ENCODE measurements around the gene MYRFL.
"Not testable (repeated sequence)": the region's sequence is repeated elsewhere in the genome, so short reads cannot be mapped to it uniquely, and the experiment has no call there.

The MYRFL gene

DNA sequence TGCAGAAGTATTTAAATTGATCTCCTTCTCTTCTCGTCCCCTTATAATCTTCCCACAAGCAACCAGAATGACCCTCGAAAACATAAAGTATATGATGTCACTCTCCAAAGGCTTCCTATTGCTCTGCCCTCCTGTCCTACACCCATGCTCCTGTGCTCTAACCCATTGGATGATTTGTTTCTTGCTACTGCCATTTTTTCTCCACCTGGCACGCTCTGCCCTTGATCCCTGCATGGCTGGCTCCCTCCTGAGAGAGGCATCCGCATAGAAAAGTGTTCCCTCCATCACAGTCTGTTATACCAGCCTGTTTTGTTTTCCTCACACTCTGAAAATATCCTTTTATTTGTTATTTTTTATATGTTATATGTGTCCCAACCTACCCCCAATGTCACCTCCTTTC, 19.8 kb downstream of the MYRFL start:
- Histone ChIP-seq H3K4me1 (ENCODE audit: control insufficient read depth, low read depth, low read length) (no peaks in the 10 kb centered on the region), H3K27ac (ENCODE audit: low read length) (no peak overlapping the region), H3K27me3 (ENCODE audit: control insufficient read depth, insufficient read depth, low read length) (no peaks in the 10 kb centered on the region), H3K4me3 (ENCODE audit: low read length) (no peak overlapping the region), H3K36me3 (ENCODE audit: control insufficient read depth, low read depth, low read length) (no peaks in the 10 kb centered on the region), H3K9ac (ENCODE audit: low read length) (no peak overlapping the region), H3K9me3 (ENCODE audit: control insufficient read depth, low read depth, low read length) (no peaks in the 10 kb centered on the region)

DNA sequence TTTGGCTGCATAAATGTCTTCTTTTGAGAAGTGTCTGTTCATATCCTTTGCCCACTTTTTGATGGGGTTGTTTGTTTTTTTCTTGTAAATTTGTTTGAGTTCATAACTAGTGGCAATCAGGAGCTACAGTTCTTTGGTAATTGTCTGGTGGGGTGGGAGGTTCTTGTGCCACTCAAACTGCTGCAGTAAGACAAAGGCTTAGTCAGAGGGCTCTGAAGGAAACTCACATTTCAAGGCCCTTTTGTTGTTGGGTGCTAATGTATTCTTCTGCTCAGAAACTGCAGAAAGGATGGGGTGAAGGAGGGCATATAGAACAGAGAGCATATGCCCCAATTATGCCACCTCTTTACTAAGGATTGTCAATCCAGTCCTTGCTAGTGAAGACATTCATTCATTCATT, 21.9 kb downstream of the MYRFL start:
- Histone ChIP-seq H3K9me3 (ENCODE audit: control insufficient read depth, low read depth, low read length) (peaks cover 3% of the 10 kb centered on the region), H3K4me3 (ENCODE audit: low read length) (no peak overlapping the region), H3K27ac (ENCODE audit: low read length) (no peak overlapping the region), H3K4me1 (ENCODE audit: control insufficient read depth, low read depth, low read length) (no peaks in the 10 kb centered on the region), H3K27me3 (ENCODE audit: control insufficient read depth, insufficient read depth, low read length) (no peaks in the 10 kb centered on the region), H3K9ac (ENCODE audit: low read length) (no peak overlapping the region), H3K36me3 (ENCODE audit: control insufficient read depth, low read depth, low read length) (no peaks in the 10 kb centered on the region)

DNA sequence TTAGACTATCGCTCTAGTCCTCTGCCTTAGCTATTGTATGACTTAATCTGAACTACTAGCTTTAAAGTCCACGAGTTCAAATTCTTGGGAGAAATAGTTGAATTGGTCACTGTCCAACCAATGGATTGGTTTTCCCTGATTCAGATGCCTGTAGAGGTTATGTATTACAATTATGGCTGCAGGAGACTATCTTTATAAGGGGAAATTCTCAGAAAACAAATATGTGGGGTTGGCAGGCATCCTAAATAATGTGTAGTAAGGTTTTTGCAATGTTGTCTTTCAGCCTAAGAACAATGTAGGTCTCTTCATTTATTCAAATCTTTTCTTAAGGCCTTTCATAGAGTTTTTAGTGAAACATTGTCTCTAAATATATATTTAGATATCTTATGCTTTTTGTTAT, 26.9 kb downstream of the MYRFL start:
- Histone ChIP-seq H3K27ac (ENCODE audit: low read length) (no peak overlapping the region), H3K9me3 (ENCODE audit: control insufficient read depth, low read depth, low read length) (peaks cover 11% of the 10 kb centered on the region)

DNA sequence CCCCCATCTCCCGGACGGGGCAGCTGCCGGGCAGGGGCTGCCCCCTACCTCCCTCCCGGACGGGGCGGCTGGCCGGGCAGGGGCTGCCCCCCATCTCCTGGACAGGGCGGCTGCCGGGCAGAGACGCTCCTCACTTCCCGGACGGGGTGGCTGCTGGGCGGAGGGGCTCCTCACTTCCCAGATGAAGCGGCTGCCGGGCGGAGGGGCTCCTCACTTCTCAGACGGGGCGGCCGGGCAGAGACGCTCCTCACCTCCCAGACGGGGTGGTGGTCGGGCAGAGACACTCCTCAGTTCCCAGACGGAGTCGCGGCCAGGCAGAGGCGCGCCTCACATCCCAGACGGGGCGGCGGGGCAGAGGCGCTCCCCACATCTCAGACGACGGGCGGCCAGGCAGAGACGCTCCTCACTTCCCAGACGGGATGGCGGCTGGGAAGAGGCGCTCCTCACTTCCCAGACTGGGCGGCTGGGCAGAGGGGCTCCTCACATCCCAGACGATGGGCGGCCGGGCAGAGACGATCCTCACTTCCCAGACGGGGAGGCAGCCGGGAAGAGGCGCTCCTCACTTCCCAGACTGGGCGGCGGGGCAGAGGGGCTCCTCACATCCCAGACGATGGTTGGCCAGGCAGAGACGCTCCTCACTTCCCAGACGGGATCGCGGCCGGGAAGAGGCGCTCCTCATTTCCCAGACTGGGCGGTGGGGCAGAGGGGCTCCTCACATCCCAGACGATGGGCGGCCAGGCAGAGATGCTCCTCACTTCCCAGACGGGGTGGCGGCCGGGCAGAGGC, 28.3 kb downstream of the MYRFL start:
- H3K27me3 ChIP-seq (ENCODE audit: control insufficient read depth, insufficient read depth, low read length); H3K9ac ChIP-seq (ENCODE audit: low read length); H3K4me3 ChIP-seq (ENCODE audit: low read length); H3K36me3 ChIP-seq (ENCODE audit: control insufficient read depth, low read depth, low read length); H3K27ac ChIP-seq (ENCODE audit: low read length); H3K4me1 ChIP-seq (ENCODE audit: control insufficient read depth, low read depth, low read length): not testable (repeated sequence)
- peaks cover 11% of the 10 kb centered on the region for H3K9me3 ChIP-seq (ENCODE audit: control insufficient read depth, low read depth, low read length)

More for the DNA sequence above, 26.9 kb downstream of the MYRFL start:
- H3K27me3 ChIP-seq (ENCODE audit: control insufficient read depth, insufficient read depth, low read length): no peaks in the 10 kb centered on the region
- H3K4me3 ChIP-seq (ENCODE audit: low read length): no peak overlapping the region
- H3K36me3 ChIP-seq (ENCODE audit: control insufficient read depth, low read depth, low read length): no peaks in the 10 kb centered on the region
- no peak overlapping the region for H3K9ac ChIP-seq (ENCODE audit: low read length)
- no peaks in the 10 kb centered on the region for H3K4me1 ChIP-seq (ENCODE audit: control insufficient read depth, low read depth, low read length)

DNA sequence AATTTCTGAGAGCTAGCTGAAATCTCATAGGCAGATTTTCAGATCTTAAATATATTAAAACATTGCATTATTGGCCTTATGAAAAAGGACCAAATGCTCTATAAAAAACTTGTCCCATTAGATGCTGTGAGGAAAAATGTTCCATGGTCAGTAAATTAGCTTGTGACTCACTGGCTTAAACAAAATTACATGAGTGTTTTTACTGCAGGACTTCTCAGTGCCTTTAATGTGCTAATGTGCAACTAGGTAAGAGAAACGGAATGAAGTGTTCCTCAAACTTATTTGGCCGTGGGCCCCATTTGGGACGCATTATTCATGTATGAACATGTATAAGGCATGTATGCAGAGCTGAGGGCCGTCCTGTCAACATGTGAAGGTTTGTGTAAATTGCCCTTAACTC, 41.7 kb downstream of the MYRFL start:
- H3K27me3 ChIP-seq (ENCODE audit: control insufficient read depth, insufficient read depth, low read length): no peaks in the 10 kb centered on the region
- no peak overlapping the region for H3K9ac ChIP-seq (ENCODE audit: low read length)
- no peak overlapping the region for H3K27ac ChIP-seq (ENCODE audit: low read length)
- no peak overlapping the region for H3K4me3 ChIP-seq (ENCODE audit: low read length)
- H3K4me1 ChIP-seq (ENCODE audit: control insufficient read depth, low read depth, low read length): no peaks in the 10 kb centered on the region
- H3K36me3 ChIP-seq (ENCODE audit: control insufficient read depth, low read depth, low read length): no peaks in the 10 kb centered on the region
- H3K9me3 ChIP-seq (ENCODE audit: control insufficient read depth, low read depth, low read length): no peaks in the 10 kb centered on the region

DNA sequence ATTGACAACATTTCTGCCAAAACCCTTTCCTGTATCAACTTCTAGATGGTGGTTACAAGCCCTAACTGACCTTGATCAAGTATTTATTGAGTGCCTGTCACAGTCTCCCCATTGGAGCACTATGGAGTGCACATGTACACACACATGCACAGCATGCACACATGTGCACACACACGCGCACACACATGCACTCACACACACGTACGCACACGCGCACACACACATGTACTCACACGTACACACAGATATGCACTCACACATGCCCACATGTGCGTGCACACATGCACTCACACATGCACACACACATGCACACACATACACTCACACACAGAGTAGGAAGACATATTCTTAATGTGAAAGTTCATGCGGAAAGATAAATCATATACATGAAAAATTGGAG, 43.7 kb downstream of the MYRFL start:
- no peaks in the 10 kb centered on the region for H3K36me3 ChIP-seq (ENCODE audit: control insufficient read depth, low read depth, low read length)
- H3K9ac ChIP-seq (ENCODE audit: low read length): no peak overlapping the region
- H3K9me3 ChIP-seq (ENCODE audit: control insufficient read depth, low read depth, low read length): no peaks in the 10 kb centered on the region
- H3K27ac ChIP-seq (ENCODE audit: low read length): no peak overlapping the region
- no peaks in the 10 kb centered on the region for H3K4me1 ChIP-seq (ENCODE audit: control insufficient read depth, low read depth, low read length)
- no peaks in the 10 kb centered on the region for H3K27me3 ChIP-seq (ENCODE audit: control insufficient read depth, insufficient read depth, low read length)
- H3K4me3 ChIP-seq (ENCODE audit: low read length): no peak overlapping the region

DNA sequence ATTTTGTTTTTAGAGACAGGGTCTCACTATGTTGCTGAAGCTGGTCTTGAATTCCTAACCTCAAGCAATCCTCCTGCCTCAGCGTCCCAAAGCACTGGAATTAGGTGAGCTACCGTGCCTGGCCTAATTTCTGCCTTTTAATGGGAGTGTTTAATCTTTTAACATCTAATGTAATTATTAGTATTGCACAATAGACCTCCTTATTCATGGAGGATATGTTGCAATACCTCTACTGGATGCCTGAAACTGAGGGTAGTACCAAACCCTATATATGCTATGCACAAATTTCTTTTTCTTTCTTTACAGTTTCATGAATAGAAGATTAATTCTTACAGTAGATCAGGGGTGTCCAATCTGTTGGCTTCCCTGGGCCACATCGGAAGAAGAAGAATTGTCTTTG, 47.8 kb downstream of the MYRFL start:
- Histone ChIP-seq H3K27me3 (ENCODE audit: control insufficient read depth, insufficient read depth, low read length) (no peaks in the 10 kb centered on the region), H3K4me3 (ENCODE audit: low read length) (no peak overlapping the region), H3K36me3 (ENCODE audit: control insufficient read depth, low read depth, low read length) (no peaks in the 10 kb centered on the region), H3K9me3 (ENCODE audit: control insufficient read depth, low read depth, low read length) (no peaks in the 10 kb centered on the region), H3K4me1 (ENCODE audit: control insufficient read depth, low read depth, low read length) (no peaks in the 10 kb centered on the region), H3K9ac (ENCODE audit: low read length) (no peak overlapping the region), H3K27ac (ENCODE audit: low read length) (no peak overlapping the region)

DNA sequence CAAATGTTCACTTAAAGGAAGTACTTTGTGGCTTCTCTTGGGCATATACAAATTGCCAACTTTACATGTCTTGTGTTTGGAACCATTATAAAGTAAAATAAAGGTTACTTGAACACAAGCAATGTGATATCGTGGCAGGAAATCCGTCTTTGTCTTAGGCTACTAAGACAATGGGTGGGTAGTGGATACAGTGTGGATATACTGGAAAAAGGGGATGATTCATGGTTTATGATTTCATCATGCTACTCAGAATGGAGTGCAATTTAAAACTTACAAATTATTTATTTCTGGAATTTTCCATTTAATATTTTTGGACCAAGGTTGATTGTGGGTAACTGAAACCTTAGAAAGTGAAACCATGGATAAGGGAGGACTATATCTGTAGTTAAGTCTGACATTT, 48.4 kb downstream of the MYRFL start:
- Histone ChIP-seq H3K9ac (ENCODE audit: low read length) (no peak overlapping the region), H3K4me3 (ENCODE audit: low read length) (no peak overlapping the region), H3K27ac (ENCODE audit: low read length) (no peak overlapping the region), H3K4me1 (ENCODE audit: control insufficient read depth, low read depth, low read length) (no peaks in the 10 kb centered on the region), H3K9me3 (ENCODE audit: control insufficient read depth, low read depth, low read length) (no peaks in the 10 kb centered on the region), H3K36me3 (ENCODE audit: control insufficient read depth, low read depth, low read length) (no peaks in the 10 kb centered on the region), H3K27me3 (ENCODE audit: control insufficient read depth, insufficient read depth, low read length) (no peaks in the 10 kb centered on the region)

DNA sequence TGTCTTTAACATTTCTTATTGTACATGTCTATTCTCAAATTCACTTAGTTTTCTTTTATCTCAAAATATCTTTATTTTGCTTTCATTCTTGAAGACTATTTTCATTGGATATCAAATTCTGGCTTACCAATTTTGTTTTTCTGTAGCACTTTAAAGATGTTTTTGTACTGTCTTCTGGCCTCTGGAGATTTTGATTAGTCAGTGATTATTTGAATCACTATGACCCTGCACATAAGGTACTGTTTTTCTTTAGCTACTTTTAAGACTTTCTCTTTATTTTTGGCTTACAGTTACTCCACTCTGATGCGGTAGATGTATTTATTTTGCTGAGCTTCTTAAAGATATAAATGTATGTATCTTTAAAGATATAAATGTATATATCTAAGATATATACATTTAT, 49.6 kb downstream of the MYRFL start:
- no peak overlapping the region for H3K9ac ChIP-seq (ENCODE audit: low read length)
- H3K36me3 ChIP-seq (ENCODE audit: control insufficient read depth, low read depth, low read length): no peaks in the 10 kb centered on the region
- H3K27ac ChIP-seq (ENCODE audit: low read length): no peak overlapping the region
- no peaks in the 10 kb centered on the region for H3K27me3 ChIP-seq (ENCODE audit: control insufficient read depth, insufficient read depth, low read length)
- no peaks in the 10 kb centered on the region for H3K4me1 ChIP-seq (ENCODE audit: control insufficient read depth, low read depth, low read length)
- no peak overlapping the region for H3K4me3 ChIP-seq (ENCODE audit: low read length)
- H3K9me3 ChIP-seq (ENCODE audit: control insufficient read depth, low read depth, low read length): no peaks in the 10 kb centered on the region

DNA sequence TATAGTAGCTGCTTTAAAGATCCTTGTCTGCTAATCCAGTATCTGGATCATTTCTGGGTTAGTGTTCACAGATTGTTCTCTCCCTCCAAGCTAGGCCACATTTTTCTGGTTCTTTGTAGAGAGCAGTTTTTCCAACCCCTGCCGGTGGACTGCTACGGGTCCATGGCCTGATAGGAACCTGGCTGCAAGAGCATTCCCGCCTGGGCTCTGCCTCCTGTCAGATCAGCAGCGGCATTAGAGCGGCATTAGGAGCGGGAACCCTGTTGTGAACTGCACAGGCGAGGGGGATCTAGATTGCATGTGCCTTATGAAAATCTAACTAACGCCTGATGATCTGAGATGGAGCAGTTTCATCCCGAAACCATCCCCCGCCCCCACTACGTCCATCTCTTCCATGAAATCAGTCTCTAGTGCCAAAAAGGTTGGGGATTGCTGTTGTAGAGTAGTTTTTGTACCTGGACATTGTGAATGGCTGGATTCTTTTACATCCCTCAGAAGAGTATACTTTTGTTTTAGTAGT, 50.4 kb downstream of the MYRFL start:
- Histone ChIP-seq H3K9ac (ENCODE audit: low read length) (no peak overlapping the region), H3K27me3 (ENCODE audit: control insufficient read depth, insufficient read depth, low read length) (no peaks in the 10 kb centered on the region), H3K4me1 (ENCODE audit: control insufficient read depth, low read depth, low read length) (no peaks in the 10 kb centered on the region), H3K36me3 (ENCODE audit: control insufficient read depth, low read depth, low read length) (no peaks in the 10 kb centered on the region), H3K27ac (ENCODE audit: low read length) (no peak overlapping the region), H3K4me3 (ENCODE audit: low read length) (no peak overlapping the region), H3K9me3 (ENCODE audit: control insufficient read depth, low read depth, low read length) (no peaks in the 10 kb centered on the region)

DNA sequence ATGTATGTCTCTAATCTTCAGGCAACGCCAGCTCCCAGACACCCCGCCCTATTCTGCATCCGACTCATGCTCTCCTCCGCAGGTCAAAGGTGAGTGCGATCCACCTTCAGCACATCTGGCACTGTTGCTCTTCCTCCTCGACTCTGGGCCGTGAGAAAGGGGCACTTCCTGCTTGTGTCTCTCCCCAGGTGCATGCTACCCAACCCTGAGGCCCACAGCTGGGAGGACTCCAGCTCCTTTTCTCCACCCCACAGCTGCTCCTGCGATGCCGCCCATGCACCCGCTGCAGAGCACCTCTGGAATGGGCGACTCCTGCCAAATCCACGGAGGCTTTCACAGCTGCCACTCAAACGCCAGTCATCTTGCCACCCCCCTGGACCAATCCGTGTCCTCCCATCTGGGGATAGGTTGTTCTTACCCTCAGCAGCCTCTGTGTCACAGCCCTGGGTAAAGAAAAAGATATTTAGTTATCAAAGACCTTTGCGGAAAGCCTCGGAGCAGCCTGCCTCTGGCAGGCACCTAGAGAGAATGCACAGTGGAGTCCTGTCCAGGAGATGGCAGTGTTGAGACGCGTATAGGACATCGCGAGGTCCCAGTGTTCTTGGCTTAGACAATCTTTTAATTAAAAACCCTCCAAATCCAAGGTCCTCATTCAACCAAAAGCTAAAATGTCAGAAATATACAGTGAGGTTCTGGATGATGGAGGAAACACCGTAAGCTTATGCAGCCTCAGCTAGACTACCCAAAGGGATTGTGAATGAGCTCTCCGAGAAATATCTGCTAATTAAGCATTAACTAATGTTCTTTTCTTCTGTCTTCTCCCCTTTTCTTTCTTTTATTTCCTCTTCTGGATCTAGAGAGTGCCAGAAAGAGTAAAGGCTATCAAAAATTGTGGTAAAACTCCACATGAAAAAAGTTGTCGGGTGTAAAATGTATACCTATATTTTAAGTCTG, 54.3 kb downstream of the MYRFL start:
- Histone ChIP-seq H3K27ac (ENCODE audit: low read length) (no peak overlapping the region), H3K4me1 (ENCODE audit: control insufficient read depth, low read depth, low read length) (no peaks in the 10 kb centered on the region), H3K9me3 (ENCODE audit: control insufficient read depth, low read depth, low read length) (no peaks in the 10 kb centered on the region), H3K27me3 (ENCODE audit: control insufficient read depth, insufficient read depth, low read length) (no peaks in the 10 kb centered on the region), H3K36me3 (ENCODE audit: control insufficient read depth, low read depth, low read length) (no peaks in the 10 kb centered on the region), H3K4me3 (ENCODE audit: low read length) (no peak overlapping the region), H3K9ac (ENCODE audit: low read length) (no peak overlapping the region)

Data from iPS-18a (cell line).